Neural progenitor cell (in vitro differentiated cells): ENCODE data around the gene PRKCD. TPM values are rescaled to one million over a fixed set of nuclear protein-coding genes. Genes with fewer than 3 reads are reported as not detected.
A peak's percentile ranks its signal among the peaks of the same experiment; 100 is the strongest.

Experiments used
- DNase-seq: peaks from one replicate; pipeline ENCODE4 v3.0.0-alpha.2; 2016; ENCODE audit warnings: low spot score
- H2AFZ ChIP-seq: fragments of 200-600 bp; sonication (generic); replicated peaks from 2 replicates; pipeline ENCODE4 v1.6.1; 2016; ENCODE audit warnings: antibody characterized with exemption
- H3F3A ChIP-seq: fragments of 200-600 bp; sonication (generic); 2 replicates; pipeline ENCODE4 v1.6.1; 2016; ENCODE audit warnings: antibody characterized with exemption, low read depth
- H3K27ac ChIP-seq: fragments of 200-600 bp; sonication (generic); 2 replicates; pipeline ENCODE4 v1.5.1; 2016; ENCODE audit warnings: mild to moderate bottlenecking
- H3K27me3 ChIP-seq: fragments of 200-600 bp; sonication (generic); 2 replicates; pipeline ENCODE4 v1.6.1; 2016; ENCODE audit warnings: mild to moderate bottlenecking, moderate library complexity
- H3K36me3 ChIP-seq: fragments of 200-600 bp; sonication (generic); 2 replicates; pipeline ENCODE4 v1.5.1; 2016
- H3K4me1 ChIP-seq: fragments of 200-600 bp; sonication (generic); 2 replicates; pipeline ENCODE4 v1.6.1; 2016; ENCODE audit warnings: mixed run types
- H3K4me2 ChIP-seq: fragments of 200-600 bp; sonication (generic); 2 replicates; pipeline ENCODE4 v1.6.1; 2016
- H3K4me3 ChIP-seq: fragments of 200-600 bp; sonication (generic); 2 replicates; pipeline ENCODE4 v1.5.1; 2016
- H3K79me2 ChIP-seq: fragments of 200-600 bp; sonication (generic); 2 replicates; pipeline ENCODE4 v1.6.1; 2016; ENCODE audit warnings: low read depth
- H3K9ac ChIP-seq: fragments of 200-600 bp; sonication (generic); 2 replicates; pipeline ENCODE4 v1.6.1; 2016
- H3K9me3 ChIP-seq: fragments of 200-600 bp; sonication (generic); 2 replicates; pipeline ENCODE4 v1.5.1; 2016; ENCODE audit warnings: low read depth
- H4K20me1 ChIP-seq: fragments of 200-600 bp; sonication (generic); 2 replicates; pipeline ENCODE4 v1.6.1; 2016; ENCODE audit warnings: low read depth
- H3K27ac Mint-ChIP-seq: 3 replicates; pipeline ENCODE4 v1.8.0; 2021; ENCODE audit warnings: mixed read lengths
- H3K27me3 Mint-ChIP-seq: 2 replicates; pipeline ENCODE4 v1.8.0; 2022; ENCODE audit warnings: low read depth, mild to moderate bottlenecking, inconsistent platforms, moderate library complexity, mixed read lengths; ENCODE audit not compliant: insufficient read depth
- H3K36me3 Mint-ChIP-seq: 3 replicates; pipeline ENCODE4 v1.8.0; 2021; ENCODE audit warnings: mixed read lengths
- H3K4me1 Mint-ChIP-seq: 3 replicates; pipeline ENCODE4 v1.8.0; 2021; ENCODE audit warnings: mixed read lengths
- H3K4me3 Mint-ChIP-seq: 3 replicates; pipeline ENCODE4 v1.8.0; 2021; ENCODE audit warnings: mild to moderate bottlenecking, moderate library complexity, mixed read lengths
- H3K9me3 Mint-ChIP-seq: 3 replicates; pipeline ENCODE4 v1.8.0; 2020; ENCODE audit warnings: mixed read lengths
- EZH2 ChIP-seq: fragments of 200-600 bp; sonication (generic); IDR thresholded peaks from 2 replicates; pipeline ENCODE4 v1.6.1; 2017; ENCODE audit warnings: antibody characterized with exemption, mild to moderate bottlenecking, moderate library complexity
- EZH2phosphoT487 ChIP-seq: fragments of 200-600 bp; sonication (generic); IDR thresholded peaks from 2 replicates; pipeline ENCODE4 v1.6.1; 2017; ENCODE audit warnings: antibody characterized with exemption
- total RNA-seq: library from RNA; depleted of rRNA; stranded (reverse); fragments of >200 nt; gene quantifications from 2 replicates; pipeline ENCODE4 v1.2.3, GENCODE V29; 2015; ENCODE audit warnings: low replicate concordance
- TF ChIP-seq, protein P1 (sequence below): fragments of 200-600 bp; sonication (generic); IDR thresholded peaks from 2 replicates; pipeline ENCODE4 v1.5.1; 2017; ENCODE audit warnings: antibody characterized with exemption, mild to moderate bottlenecking

The PRKCD gene
- total RNA-seq, 1 donor from 2014 or later: 8.9 TPM

DNA sequence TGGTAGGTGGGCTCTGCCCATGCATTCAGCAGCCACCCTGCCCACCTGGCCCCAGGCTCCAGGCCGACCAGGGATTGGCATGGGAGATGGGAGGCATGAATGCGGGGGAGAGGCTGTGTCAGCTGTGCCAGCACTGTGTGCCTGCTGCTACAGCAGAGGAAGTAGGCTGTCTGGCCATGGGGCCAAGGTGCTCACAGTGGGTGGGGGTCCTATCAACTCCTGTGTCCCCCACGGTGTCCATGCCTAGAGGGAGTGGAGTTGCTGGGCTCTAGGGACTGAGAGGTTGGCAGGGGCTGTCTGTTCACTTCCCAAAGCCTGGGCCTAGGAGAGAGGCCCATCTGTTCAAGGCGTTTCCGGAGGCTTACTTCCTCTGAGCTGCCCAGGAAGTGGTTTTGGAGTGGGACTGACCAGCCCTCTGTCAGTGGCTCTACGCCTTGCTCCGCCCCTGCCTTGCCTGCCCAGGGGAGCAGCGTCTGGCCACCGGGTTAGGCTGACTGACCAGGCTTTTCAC lies 5.8 kb downstream of the PRKCD start:
- H3K27me3 Mint-ChIP-seq: peaks cover 26% of the 10 kb centered on the region
- no peak overlapping the region for H2AFZ ChIP-seq

GRCh38 chr3:53167418-53168174 lies 6.6 kb downstream of the PRKCD start:
- Mint-ChIP-seq H3K9me3 (no peaks in the 10 kb centered on the region), H3K4me1 (peaks cover 51% of the 10 kb centered on the region), H3K36me3 (no peaks in the 10 kb centered on the region), H3K4me3 (peak overlapping the region; percentile 35), H3K27ac (no peak overlapping the region), H3K27me3 (peaks cover 25% of the 10 kb centered on the region)
- Histone ChIP-seq H3F3A (peaks cover 2% of the 10 kb centered on the region), H2AFZ (no peak overlapping the region), H3K4me3 (no peak overlapping the region), H3K4me2 (peak overlapping the region; percentile 48), H3K79me2 (no peaks in the 10 kb centered on the region), H3K27ac (no peak overlapping the region), H3K9ac (no peak overlapping the region), H3K27me3 (no peaks in the 10 kb centered on the region), H4K20me1 (peaks cover 16% of the 10 kb centered on the region), H3K9me3 (no peaks in the 10 kb centered on the region), H3K36me3 (no peaks in the 10 kb centered on the region), H3K4me1 (peaks cover 36% of the 10 kb centered on the region)
- no peak for TF ChIP-seq EZH2phosphoT487
- TF ChIP-seq, protein P1, sequence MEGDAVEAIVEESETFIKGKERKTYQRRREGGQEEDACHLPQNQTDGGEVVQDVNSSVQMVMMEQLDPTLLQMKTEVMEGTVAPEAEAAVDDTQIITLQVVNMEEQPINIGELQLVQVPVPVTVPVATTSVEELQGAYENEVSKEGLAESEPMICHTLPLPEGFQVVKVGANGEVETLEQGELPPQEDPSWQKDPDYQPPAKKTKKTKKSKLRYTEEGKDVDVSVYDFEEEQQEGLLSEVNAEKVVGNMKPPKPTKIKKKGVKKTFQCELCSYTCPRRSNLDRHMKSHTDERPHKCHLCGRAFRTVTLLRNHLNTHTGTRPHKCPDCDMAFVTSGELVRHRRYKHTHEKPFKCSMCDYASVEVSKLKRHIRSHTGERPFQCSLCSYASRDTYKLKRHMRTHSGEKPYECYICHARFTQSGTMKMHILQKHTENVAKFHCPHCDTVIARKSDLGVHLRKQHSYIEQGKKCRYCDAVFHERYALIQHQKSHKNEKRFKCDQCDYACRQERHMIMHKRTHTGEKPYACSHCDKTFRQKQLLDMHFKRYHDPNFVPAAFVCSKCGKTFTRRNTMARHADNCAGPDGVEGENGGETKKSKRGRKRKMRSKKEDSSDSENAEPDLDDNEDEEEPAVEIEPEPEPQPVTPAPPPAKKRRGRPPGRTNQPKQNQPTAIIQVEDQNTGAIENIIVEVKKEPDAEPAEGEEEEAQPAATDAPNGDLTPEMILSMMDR: no peak
- no peak for TF ChIP-seq EZH2
- DNase-seq: peak; percentile 46

More for the DNA sequence above, 5.8 kb downstream of the PRKCD start:
- H3K9me3 ChIP-seq: no peaks in the 10 kb centered on the region
- Mint-ChIP-seq H3K36me3 (no peaks in the 10 kb centered on the region), H3K27ac (no peak overlapping the region), H3K4me3 (no peak overlapping the region), H3K9me3 (no peaks in the 10 kb centered on the region), H3K4me1 (peaks cover 54% of the 10 kb centered on the region)
- H3K36me3 ChIP-seq: no peaks in the 10 kb centered on the region
- no peak overlapping the region for H3K4me2 ChIP-seq
- H3F3A ChIP-seq: peaks cover 9% of the 10 kb centered on the region
- peaks cover 40% of the 10 kb centered on the region for H3K4me1 ChIP-seq
- peaks cover 16% of the 10 kb centered on the region for H4K20me1 ChIP-seq
- DNase-seq: no peak
- no peak overlapping the region for H3K9ac ChIP-seq
- H3K27me3 ChIP-seq: peaks cover 5% of the 10 kb centered on the region
- no peak overlapping the region for H3K4me3 ChIP-seq
- no peak overlapping the region for H3K27ac ChIP-seq
- H3K79me2 ChIP-seq: no peaks in the 10 kb centered on the region
- no peak for TF ChIP-seq EZH2

- Histone ChIP-seq H3K9me3 (no peaks in the 10 kb centered on the region), H3K36me3 (no peaks in the 10 kb centered on the region), H3K79me2 (no peaks in the 10 kb centered on the region), H3K27me3 (no peaks in the 10 kb centered on the region), H3F3A (no peaks in the 10 kb centered on the region), H3K4me3 (no peak overlapping the region), H2AFZ (no peak overlapping the region), H3K4me1 (peaks cover 36% of the 10 kb centered on the region), H3K9ac (no peak overlapping the region), H4K20me1 (peaks cover 16% of the 10 kb centered on the region), H3K27ac (no peak overlapping the region), H3K4me2 (peak overlapping the region; percentile 48)
- no peaks in the 10 kb centered on the region for H3K36me3 Mint-ChIP-seq
- no peaks in the 10 kb centered on the region for H3K9me3 Mint-ChIP-seq
- H3K27ac Mint-ChIP-seq: no peak overlapping the region
- H3K27me3 Mint-ChIP-seq: peaks cover 23% of the 10 kb centered on the region
- H3K4me3 Mint-ChIP-seq: no peak overlapping the region
- peak; percentile 36 for DNase-seq
- TF ChIP-seq EZH2phosphoT487 (no peak), EZH2 (no peak)
- TF ChIP-seq, protein P1: no peak
- peaks cover 45% of the 10 kb centered on the region for H3K4me1 Mint-ChIP-seq
These were observed 7.3 kb downstream of the PRKCD start for GRCh38 chr3:53168175-53168923.
